AG04450 (cell line): ENCODE data around the gene GPX3. TPM values are rescaled to one million over a fixed set of nuclear protein-coding genes. Genes with fewer than 3 reads are reported as not detected.

Experiments used
- CTCF ChIA-PET: fragments of 300-600, 350-600 bp; formaldehyde crosslinking; extraction: SDS; loops from one replicate; lab custom pipeline; 2022; ENCODE audit warnings: antibody characterized with exemption, inconsistent platforms; lab: Charles Lee
- POLR2A ChIA-PET: fragments of 350-600 bp; formaldehyde crosslinking; extraction: SDS; loops from one replicate; lab custom pipeline; 2021; ENCODE audit warnings: antibody characterized with exemption, inconsistent platforms; lab: Yijun Ruan, JAX
- DNase-seq: peaks from one replicate; pipeline ENCODE4 v3.0.0-alpha.2; 2011; ENCODE audit warnings: low read depth, low spot score
- H3K27ac ChIP-seq: one replicate; pipeline ENCODE4 v1.5.1; 2012; ENCODE audit warnings: low read depth, low read length, control low read depth
- H3K27me3 ChIP-seq: one replicate; pipeline ENCODE4 v1.6.0; 2012; ENCODE audit warnings: low read length; ENCODE audit not compliant: control insufficient read depth, insufficient read depth
- H3K4me3 ChIP-seq: 2 replicates; pipeline ENCODE4 v1.5.1; 2011; ENCODE audit warnings: mild to moderate bottlenecking, low read depth, low read length, control low read depth
- H3K9me3 ChIP-seq: 2 replicates; pipeline ENCODE4 v1.5.1; 2012; ENCODE audit warnings: low read length; ENCODE audit not compliant: control insufficient read depth, insufficient read depth
- polyA plus RNA-seq: library from polyadenylated mRNA; depleted of rRNA; stranded (reverse); fragments of >200 nt; gene quantifications from 2 replicates; pipeline ENCODE4 v1.2.3, GENCODE V29; 2011
- TF ChIP-seq, protein P1 (sequence below): IDR thresholded peaks from 2 replicates; pipeline ENCODE4 v1.5.1; 2011; ENCODE audit warnings: low read depth, low read length, control low read depth, inconsistent platforms

Gene GPX3
- polyA plus RNA-seq, 1 experiment: 3.7 TPM

DNA sequence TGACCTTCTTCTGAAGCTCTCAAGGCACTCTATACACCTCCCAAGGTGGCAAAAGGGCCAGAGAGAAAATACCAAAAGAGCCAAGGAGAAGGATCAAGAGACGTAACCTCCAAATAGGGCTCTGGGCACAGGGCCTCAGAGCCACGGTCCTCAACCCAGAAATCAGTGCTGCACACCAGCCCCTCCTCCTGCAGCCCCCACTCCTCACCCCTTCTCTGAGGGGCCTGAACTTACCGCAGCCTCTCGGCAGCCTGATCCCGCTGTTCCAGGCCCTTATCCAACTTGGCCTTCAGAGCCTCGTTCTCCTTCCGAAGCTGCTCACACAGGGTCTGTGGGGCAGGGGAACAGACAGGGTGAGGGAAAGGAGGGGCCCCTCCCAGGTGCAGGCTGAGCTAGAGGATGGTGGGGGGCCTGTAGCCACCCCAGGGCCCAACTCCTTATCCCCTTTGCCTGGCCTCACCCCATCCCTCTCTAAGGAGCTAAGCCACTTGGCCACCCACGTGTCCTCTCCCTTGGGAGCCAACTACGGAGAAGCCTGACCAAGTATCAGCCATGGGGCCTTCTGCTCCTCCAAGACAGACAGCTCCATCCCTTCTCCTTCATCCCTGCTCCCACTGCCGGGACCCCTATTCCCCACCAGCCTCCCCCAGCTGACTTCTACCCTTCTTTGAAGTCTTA lies 31.7 kb downstream of the GPX3 start:
- ChIA-PET POLR2A (interaction anchor here (1.5 kb wide), 1 partner anchor 63 kb away, joined by 4 read pairs; no protein-coding TSS in a partner anchor), CTCF (interaction anchor here (0.6 to 13.1 kb wide), 43 partner anchors 8 to 595 kb away, joined by 3 to 526 read pairs (median 5); partner anchors contain the start of genes ANXA6 and TNIP1)
- H3K4me3 ChIP-seq: no peak overlapping the region

DNA sequence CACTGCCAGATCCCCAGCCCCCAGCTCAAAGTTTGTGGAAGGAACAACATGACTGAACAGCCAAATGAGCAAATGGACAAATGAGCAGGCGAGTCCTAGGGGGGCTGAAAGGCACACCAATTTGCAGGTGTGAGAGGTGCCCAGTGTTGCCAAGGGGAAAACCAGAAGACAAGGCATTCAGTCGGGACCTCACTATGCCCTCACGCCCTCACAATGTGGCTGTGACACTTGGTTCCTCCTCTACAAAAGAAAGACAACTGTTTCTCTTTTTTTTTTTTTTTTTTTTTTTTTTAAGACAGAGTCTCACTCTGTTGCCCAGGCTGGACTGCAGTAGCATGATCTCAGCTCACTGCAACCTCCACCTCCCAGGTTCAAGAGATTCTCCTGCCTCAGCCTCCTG lies 32.4 kb downstream of the GPX3 start:
- TF ChIP-seq, protein P1, sequence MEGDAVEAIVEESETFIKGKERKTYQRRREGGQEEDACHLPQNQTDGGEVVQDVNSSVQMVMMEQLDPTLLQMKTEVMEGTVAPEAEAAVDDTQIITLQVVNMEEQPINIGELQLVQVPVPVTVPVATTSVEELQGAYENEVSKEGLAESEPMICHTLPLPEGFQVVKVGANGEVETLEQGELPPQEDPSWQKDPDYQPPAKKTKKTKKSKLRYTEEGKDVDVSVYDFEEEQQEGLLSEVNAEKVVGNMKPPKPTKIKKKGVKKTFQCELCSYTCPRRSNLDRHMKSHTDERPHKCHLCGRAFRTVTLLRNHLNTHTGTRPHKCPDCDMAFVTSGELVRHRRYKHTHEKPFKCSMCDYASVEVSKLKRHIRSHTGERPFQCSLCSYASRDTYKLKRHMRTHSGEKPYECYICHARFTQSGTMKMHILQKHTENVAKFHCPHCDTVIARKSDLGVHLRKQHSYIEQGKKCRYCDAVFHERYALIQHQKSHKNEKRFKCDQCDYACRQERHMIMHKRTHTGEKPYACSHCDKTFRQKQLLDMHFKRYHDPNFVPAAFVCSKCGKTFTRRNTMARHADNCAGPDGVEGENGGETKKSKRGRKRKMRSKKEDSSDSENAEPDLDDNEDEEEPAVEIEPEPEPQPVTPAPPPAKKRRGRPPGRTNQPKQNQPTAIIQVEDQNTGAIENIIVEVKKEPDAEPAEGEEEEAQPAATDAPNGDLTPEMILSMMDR: no peak
- Histone ChIP-seq H3K27ac (no peak overlapping the region), H3K27me3 (no peaks in the 10 kb centered on the region), H3K4me3 (no peak overlapping the region), H3K9me3 (no peaks in the 10 kb centered on the region; the same call in 1 of the 2 replicates)
- ChIA-PET CTCF (interaction anchor here (0.7 to 13.1 kb wide), 17 partner anchors 9 to 598 kb away, joined by 3 to 526 read pairs (median 16); partner anchors contain the start of gene TNIP1), POLR2A (interaction anchor here (1.5 kb wide), 1 partner anchor 63 kb away, joined by 4 read pairs; no protein-coding TSS in a partner anchor)
- no peak for DNase-seq

More for the DNA sequence above, 31.7 kb downstream of the GPX3 start:
- no peak for DNase-seq
- TF ChIP-seq, protein P1: no peak
- H3K27ac ChIP-seq: no peak overlapping the region
- H3K9me3 ChIP-seq: no peaks in the 10 kb centered on the region; the same call in 1 of the 2 replicates
- H3K27me3 ChIP-seq: no peaks in the 10 kb centered on the region

DNA sequence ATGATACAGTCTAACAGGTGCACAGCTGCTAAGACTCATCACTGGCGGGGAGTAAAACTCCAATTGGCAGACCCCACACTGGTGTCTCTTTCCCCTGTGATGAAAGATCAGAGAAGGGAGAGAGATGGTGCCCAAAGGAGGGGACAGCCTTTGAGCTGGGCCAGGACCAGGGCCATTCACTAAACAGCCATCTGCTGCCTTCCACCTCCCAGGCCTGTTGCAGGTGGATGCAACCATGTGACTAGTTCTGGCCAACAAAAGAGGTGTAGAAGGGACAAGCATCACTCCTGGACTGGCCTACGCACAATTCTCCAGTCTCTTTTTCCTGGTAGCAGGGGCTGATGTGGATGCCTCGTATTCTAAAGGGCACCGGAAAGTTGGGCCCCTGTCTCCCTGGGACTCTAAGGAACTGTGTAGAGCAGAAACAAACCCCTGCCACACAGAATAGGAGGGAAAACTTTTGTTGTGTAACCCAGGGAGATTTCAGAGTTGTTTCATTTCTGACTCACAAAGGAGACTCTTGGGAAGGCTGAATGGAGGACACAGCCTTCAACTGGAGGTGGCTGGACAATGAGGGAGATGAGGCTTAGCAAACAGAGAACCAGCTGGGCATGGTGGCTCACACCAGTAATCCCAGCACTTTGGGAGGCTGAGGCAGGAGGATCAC lies 33.5 kb downstream of the GPX3 start:
- Histone ChIP-seq H3K9me3 (no peaks in the 10 kb centered on the region; the same call in 1 of the 2 replicates), H3K27me3 (no peaks in the 10 kb centered on the region), H3K4me3 (no peak overlapping the region), H3K27ac (no peak overlapping the region)
- CTCF ChIA-PET: interaction anchor here (1.0 to 13.1 kb wide), 3 partner anchors 14 to 111 kb away, joined by 3 to 526 read pairs (median 71); no protein-coding TSS in a partner anchor
- POLR2A ChIA-PET: no interaction called here
- TF ChIP-seq, protein P1: no peak
- DNase-seq: no peak

DNA sequence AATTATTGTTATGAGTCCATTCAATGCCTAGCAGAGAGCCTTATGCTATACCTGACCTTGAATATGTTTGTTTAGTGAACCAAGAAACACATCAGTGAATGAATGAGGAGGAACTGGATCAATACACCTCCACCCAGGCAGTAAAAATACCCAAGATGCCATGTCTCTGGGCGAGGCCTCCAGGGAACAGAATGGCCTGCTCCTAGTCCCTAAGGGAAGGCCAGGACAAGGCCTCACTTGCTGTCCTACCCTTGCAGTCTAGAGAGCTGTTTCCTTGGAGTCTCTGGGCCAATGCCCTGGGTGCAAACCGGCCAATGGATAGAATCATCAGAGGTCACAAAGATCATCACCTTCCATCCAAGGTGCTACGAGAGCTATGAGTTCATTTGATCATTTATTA lies 34.3 kb downstream of the GPX3 start:
- H3K27ac ChIP-seq: no peak overlapping the region
- no peaks in the 10 kb centered on the region; the same call in 1 of the 2 replicates for H3K9me3 ChIP-seq
- no peaks in the 10 kb centered on the region for H3K27me3 ChIP-seq
- ChIA-PET CTCF (interaction anchor here (1.0 to 13.1 kb wide), 3 partner anchors 15 to 110 kb away, joined by 3 to 526 read pairs (median 71); no protein-coding TSS in a partner anchor), POLR2A (no interaction called here)
- TF ChIP-seq, protein P1: no peak
- no peak overlapping the region for H3K4me3 ChIP-seq
- no peak for DNase-seq
